Measurements from ENCODE around the gene EBF4.

Gene EBF4

GRCh38 chr20:2703716-2704475 is 11.3 kb downstream of the EBF4 start:
- DNase-seq = no peak

- DNase-seq = no peak
These were observed 13.5 kb downstream of the EBF4 start for GRCh38 chr20:2705931-2706645.

- DNase-seq = no peak
These were observed 14.2 kb downstream of the EBF4 start for GRCh38 chr20:2706688-2707352.

- DNase-seq = no peak
These were observed 14.9 kb downstream of the EBF4 start for GRCh38 chr20:2707353-2708072.

- DNase-seq = no peak
These were observed 15.5 kb downstream of the EBF4 start for GRCh38 chr20:2708073-2708415.

GRCh38 chr20:2708665-2709064 is 16.1 kb downstream of the EBF4 start:
- DNase-seq = no peak

GRCh38 chr20:2709205-2709981 is 16.8 kb downstream of the EBF4 start:
- no peak for DNase-seq

GRCh38 chr20:2713285-2713684 is 20.7 kb downstream of the EBF4 start:
- no peak for DNase-seq

- peak; percentile 26 for DNase-seq
These were observed 36.7 kb downstream of the EBF4 start for GRCh38 chr20:2729251-2729713.

- peak; percentile 44 for DNase-seq
These were observed 37.2 kb downstream of the EBF4 start for GRCh38 chr20:2729791-2730190.

- DNase-seq = no peak
These were observed 42.3 kb downstream of the EBF4 start for GRCh38 chr20:2734899-2735298.

- DNase-seq = no peak
These were observed 43.9 kb downstream of the EBF4 start for GRCh38 chr20:2736441-2736840.

- no peak for DNase-seq
These were observed 45.9 kb downstream of the EBF4 start for GRCh38 chr20:2738331-2739041.

GRCh38 chr20:2739042-2739398 is 46.4 kb downstream of the EBF4 start:
- no peak for DNase-seq

GRCh38 chr20:2740702-2741101 is 48.1 kb downstream of the EBF4 start:
- DNase-seq = no peak

- DNase-seq = no peak
These were observed 48.9 kb downstream of the EBF4 start for GRCh38 chr20:2741463-2741862.

GRCh38 chr20:2741881-2742280 is 49.3 kb downstream of the EBF4 start:
- DNase-seq = no peak

GRCh38 chr20:2742431-2742830 is 49.9 kb downstream of the EBF4 start:
- DNase-seq = no peak

- DNase-seq = peak; percentile 68
These were observed 50.5 kb downstream of the EBF4 start for GRCh38 chr20:2742934-2743559.

- no peak for DNase-seq
These were observed 52.7 kb downstream of the EBF4 start for GRCh38 chr20:2745060-2745910.
